DND-41 (cell line): Measurements from ENCODE around the gene KCNMA1.

Experiments used
- EZH2 ChIP-seq: IDR thresholded peaks from 3 replicates; pipeline ENCODE4 v1.6.1; 2012; ENCODE audit warnings: borderline replicate concordance, low read depth, mild to moderate bottlenecking, moderate library complexity, low read length, inconsistent platforms; ENCODE audit not compliant: severe bottlenecking
- TF ChIP-seq, protein P1 (sequence below): IDR thresholded peaks from 2 replicates; pipeline ENCODE4 v1.5.1; 2012; ENCODE audit warnings: borderline replicate concordance, low read length, moderate library complexity, mild to moderate bottlenecking; ENCODE audit not compliant: poor library complexity, severe bottlenecking; ENCODE audit errors: extremely low read depth

DNA sequence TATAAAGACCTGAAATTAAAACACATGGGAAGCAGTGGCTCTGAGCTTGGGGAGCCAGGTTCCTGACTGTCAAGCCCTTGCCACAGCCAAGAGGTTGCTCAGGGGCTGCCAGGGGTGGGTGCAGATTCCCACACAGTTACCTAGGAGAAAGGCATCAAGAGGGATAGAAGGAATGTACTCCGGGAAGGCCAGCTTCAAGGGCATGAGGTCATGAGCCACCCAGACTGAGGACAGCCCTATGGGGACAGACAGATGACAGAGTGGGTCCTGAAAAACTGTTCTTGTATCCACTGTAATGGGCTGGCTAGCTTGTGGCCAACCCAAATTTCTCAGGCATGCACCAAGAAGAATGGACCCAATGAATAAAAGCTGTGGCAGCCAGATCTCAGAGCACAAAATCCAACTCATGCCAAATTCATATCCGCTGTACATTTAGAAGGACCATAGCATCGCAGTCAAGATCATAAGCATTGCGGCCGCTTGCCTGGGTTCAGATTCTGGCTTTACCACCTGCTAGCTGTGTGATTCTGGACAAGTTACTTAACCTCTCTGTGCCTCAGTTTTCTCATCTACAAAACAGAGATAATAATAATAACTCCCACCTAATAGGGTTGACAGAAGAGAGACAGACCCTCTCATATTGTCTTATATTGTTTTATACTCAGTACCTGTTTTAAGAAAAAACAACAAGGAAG, 44.9 kb upstream of the KCNMA1 start:
- TF ChIP-seq EZH2 = no peak
- TF ChIP-seq, protein P1, sequence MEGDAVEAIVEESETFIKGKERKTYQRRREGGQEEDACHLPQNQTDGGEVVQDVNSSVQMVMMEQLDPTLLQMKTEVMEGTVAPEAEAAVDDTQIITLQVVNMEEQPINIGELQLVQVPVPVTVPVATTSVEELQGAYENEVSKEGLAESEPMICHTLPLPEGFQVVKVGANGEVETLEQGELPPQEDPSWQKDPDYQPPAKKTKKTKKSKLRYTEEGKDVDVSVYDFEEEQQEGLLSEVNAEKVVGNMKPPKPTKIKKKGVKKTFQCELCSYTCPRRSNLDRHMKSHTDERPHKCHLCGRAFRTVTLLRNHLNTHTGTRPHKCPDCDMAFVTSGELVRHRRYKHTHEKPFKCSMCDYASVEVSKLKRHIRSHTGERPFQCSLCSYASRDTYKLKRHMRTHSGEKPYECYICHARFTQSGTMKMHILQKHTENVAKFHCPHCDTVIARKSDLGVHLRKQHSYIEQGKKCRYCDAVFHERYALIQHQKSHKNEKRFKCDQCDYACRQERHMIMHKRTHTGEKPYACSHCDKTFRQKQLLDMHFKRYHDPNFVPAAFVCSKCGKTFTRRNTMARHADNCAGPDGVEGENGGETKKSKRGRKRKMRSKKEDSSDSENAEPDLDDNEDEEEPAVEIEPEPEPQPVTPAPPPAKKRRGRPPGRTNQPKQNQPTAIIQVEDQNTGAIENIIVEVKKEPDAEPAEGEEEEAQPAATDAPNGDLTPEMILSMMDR = no peak
